PFSK-1 (cell line): Measurements from ENCODE around the gene MDGA2.

Source experiments
- FOXP2 ChIP-seq: optimal IDR thresholded peaks from 2 replicates; pipeline ENCODE3; 2011; ENCODE audit warnings: borderline replicate concordance, control low read depth, inconsistent platforms; ENCODE audit not compliant: insufficient read depth; ENCODE audit errors: extremely low read length, extremely low read depth
- POLR2AphosphoS5 ChIP-seq: IDR thresholded peaks from 2 replicates; pipeline ENCODE4 v1.6.1; 2012; ENCODE audit warnings: low read depth, mild to moderate bottlenecking, control low read depth, low read length, moderate library complexity
- SIN3A ChIP-seq: IDR thresholded peaks from 2 replicates; pipeline ENCODE4 v1.6.1; 2012; ENCODE audit warnings: mild to moderate bottlenecking, low read length, moderate library complexity, borderline replicate concordance; ENCODE audit not compliant: insufficient read depth
- TAF1 ChIP-seq: IDR thresholded peaks from 2 replicates; pipeline ENCODE4 v1.6.1; 2012; ENCODE audit warnings: low read length, control low read depth, borderline replicate concordance; ENCODE audit not compliant: insufficient read depth
- TF ChIP-seq, protein P1 (sequence below), 2 experiments: IDR thresholded peaks; 2 replicates each; pipeline versions ENCODE4 v1.6.1 to v1.8.0; 2011 to 2012; ENCODE audit warnings: low read depth in 2 of 2, low read length in 2 of 2, control low read depth in 1 of 2, inconsistent platforms in 1 of 2, mild to moderate bottlenecking in 1 of 2, moderate library complexity in 1 of 2; ENCODE audit not compliant: insufficient read depth in 1 of 2

The MDGA2 gene

GRCh38 chr14:47390831-47391504, 284.4 kb downstream of the MDGA2 start:
- TF ChIP-seq POLR2AphosphoS5 (no peak), SIN3A (no peak), FOXP2 (no peak), TAF1 (no peak)
- TF ChIP-seq, protein P1, sequence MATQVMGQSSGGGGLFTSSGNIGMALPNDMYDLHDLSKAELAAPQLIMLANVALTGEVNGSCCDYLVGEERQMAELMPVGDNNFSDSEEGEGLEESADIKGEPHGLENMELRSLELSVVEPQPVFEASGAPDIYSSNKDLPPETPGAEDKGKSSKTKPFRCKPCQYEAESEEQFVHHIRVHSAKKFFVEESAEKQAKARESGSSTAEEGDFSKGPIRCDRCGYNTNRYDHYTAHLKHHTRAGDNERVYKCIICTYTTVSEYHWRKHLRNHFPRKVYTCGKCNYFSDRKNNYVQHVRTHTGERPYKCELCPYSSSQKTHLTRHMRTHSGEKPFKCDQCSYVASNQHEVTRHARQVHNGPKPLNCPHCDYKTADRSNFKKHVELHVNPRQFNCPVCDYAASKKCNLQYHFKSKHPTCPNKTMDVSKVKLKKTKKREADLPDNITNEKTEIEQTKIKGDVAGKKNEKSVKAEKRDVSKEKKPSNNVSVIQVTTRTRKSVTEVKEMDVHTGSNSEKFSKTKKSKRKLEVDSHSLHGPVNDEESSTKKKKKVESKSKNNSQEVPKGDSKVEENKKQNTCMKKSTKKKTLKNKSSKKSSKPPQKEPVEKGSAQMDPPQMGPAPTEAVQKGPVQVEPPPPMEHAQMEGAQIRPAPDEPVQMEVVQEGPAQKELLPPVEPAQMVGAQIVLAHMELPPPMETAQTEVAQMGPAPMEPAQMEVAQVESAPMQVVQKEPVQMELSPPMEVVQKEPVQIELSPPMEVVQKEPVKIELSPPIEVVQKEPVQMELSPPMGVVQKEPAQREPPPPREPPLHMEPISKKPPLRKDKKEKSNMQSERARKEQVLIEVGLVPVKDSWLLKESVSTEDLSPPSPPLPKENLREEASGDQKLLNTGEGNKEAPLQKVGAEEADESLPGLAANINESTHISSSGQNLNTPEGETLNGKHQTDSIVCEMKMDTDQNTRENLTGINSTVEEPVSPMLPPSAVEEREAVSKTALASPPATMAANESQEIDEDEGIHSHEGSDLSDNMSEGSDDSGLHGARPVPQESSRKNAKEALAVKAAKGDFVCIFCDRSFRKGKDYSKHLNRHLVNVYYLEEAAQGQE (IDR thresholded peaks at IDR 0.05; ENCODE audit: insufficient read depth in 1 of 2, low read depth in 2 of 2, low read length in 2 of 2) = no peak

- no peak for TF ChIP-seq SIN3A
- no peak for TF ChIP-seq POLR2AphosphoS5
- TF ChIP-seq TAF1 = no peak
- TF ChIP-seq, protein P1 (IDR thresholded peaks at IDR 0.05; ENCODE audit: insufficient read depth in 1 of 2, low read depth in 2 of 2, low read length in 2 of 2) = no peak
- no peak for TF ChIP-seq FOXP2
Observed at GRCh38 chr14:47389535-47389934, 285.9 kb downstream of the MDGA2 start.

- TF ChIP-seq FOXP2 (no peak), SIN3A (no peak), POLR2AphosphoS5 (no peak), TAF1 (no peak)
- TF ChIP-seq, protein P1 (IDR thresholded peaks at IDR 0.05; ENCODE audit: insufficient read depth in 1 of 2, low read depth in 2 of 2, low read length in 2 of 2) = no peak
Observed at GRCh38 chr14:47366006-47366405, 309.4 kb downstream of the MDGA2 start.

GRCh38 chr14:47365233-47365632, 310.2 kb downstream of the MDGA2 start:
- no peak for TF ChIP-seq SIN3A
- no peak for TF ChIP-seq FOXP2
- no peak for TF ChIP-seq POLR2AphosphoS5
- TF ChIP-seq TAF1 = no peak
- TF ChIP-seq, protein P1 (IDR thresholded peaks at IDR 0.05; ENCODE audit: insufficient read depth in 1 of 2, low read depth in 2 of 2, low read length in 2 of 2) = no peak

DNA sequence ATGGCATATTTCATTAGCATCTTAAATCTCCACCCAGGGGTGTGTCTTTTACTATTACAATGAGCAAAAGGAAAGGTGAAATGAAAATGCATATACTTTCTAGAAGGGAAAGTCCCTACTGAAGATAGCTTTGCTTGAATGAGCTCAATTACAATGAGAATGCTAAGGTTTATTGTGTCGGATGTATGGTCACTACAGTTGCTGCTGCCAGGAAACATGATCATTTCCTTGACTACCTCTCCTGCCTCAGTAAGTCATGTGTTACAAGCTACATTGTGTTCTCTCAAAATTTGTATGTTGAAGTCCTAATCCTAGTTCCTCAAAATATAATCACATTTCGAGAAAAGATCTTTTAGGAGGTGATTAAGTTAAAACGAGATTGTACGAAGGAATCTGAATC, 322.2 kb downstream of the MDGA2 start:
- TF ChIP-seq POLR2AphosphoS5 (no peak), FOXP2 (no peak), TAF1 (no peak), SIN3A (no peak)
- TF ChIP-seq, protein P1 (IDR thresholded peaks at IDR 0.05; ENCODE audit: insufficient read depth in 1 of 2, low read depth in 2 of 2, low read length in 2 of 2) = no peak
